HepG2 (cell line): ENCODE measurements around the gene PTPRH. TPM values are rescaled to one million over a fixed set of nuclear protein-coding genes. Genes with fewer than 3 reads are reported as not detected.

Source experiments
- ARID3A ChIP-seq: IDR thresholded peaks from 2 replicates; pipeline ENCODE4 v1.6.1; 2012; ENCODE audit warnings: low read depth, low read length, improper control_type of control experiment
- BRCA1 ChIP-seq: sonication (generic); formaldehyde crosslinking; IDR thresholded peaks from 2 replicates; pipeline ENCODE4 v1.4.0; 2020; ENCODE audit warnings: missing genetic modification reagents
- HCFC1 ChIP-seq: fragments of 150-350 bp; IDR thresholded peaks from 2 replicates; pipeline ENCODE4 v1.6.1; 2014; ENCODE audit warnings: low read depth, low read length
- HIC2 ChIP-seq: sonication (generic); formaldehyde crosslinking; IDR thresholded peaks from 2 replicates; pipeline ENCODE4 v1.9.0; 2022; ENCODE audit warnings: low read depth, missing genetic modification reagents
- HNF4G ChIP-seq, 2 experiments: sonication (generic) in 1 of 2; formaldehyde crosslinking in 1 of 2; IDR thresholded peaks; 2 replicates each; pipeline versions ENCODE4 v1.4.0 to v1.6.1; 2011 to 2020; ENCODE audit warnings: borderline replicate concordance in 2 of 2, low read depth in 2 of 2, mild to moderate bottlenecking in 2 of 2, low read length in 1 of 2, missing genetic modification reagents in 1 of 2, moderate library complexity in 1 of 2
- HNRNPL ChIP-seq: fragments of 200-400 bp; formaldehyde crosslinking; IDR thresholded peaks from 2 replicates; pipeline ENCODE4 v1.6.1; 2017; ENCODE audit warnings: mild to moderate bottlenecking, low read depth, low read length
- LCORL ChIP-seq, 2 experiments: fragments of 450-650 bp in 1 of 2; sonication (generic) in 1 of 2; formaldehyde crosslinking in 1 of 2; IDR thresholded peaks; 2 replicates each; pipeline versions ENCODE4 v1.5.0 to v1.6.1; 2017 to 2020; ENCODE audit warnings: antibody characterized with exemption in 1 of 2, missing genetic modification reagents in 1 of 2
- MIER3 ChIP-seq: IDR thresholded peaks from 2 replicates; pipeline ENCODE4 v1.6.1; 2016; ENCODE audit warnings: missing compliant biosample characterization, borderline replicate concordance
- MZF1 ChIP-seq: sonication (generic); formaldehyde crosslinking; IDR thresholded peaks from 2 replicates; pipeline ENCODE4 v1.8.1; 2023; ENCODE audit warnings: mild to moderate bottlenecking, missing genetic modification reagents, borderline replicate concordance
- NFIC ChIP-seq: IDR thresholded peaks from 2 replicates; pipeline ENCODE4 v1.6.1; 2012; ENCODE audit warnings: mild to moderate bottlenecking, low read length, inconsistent platforms
- NFKB2 ChIP-seq: sonication (generic); formaldehyde crosslinking; IDR thresholded peaks from 2 replicates; pipeline ENCODE4 v1.4.0; 2020; ENCODE audit warnings: missing genetic modification reagents, borderline replicate concordance
- PPARG ChIP-seq: conservative IDR thresholded peaks from 2 replicates; pipeline ENCODE4 v1.6.1; 2016; ENCODE audit warnings: missing biosample characterization, missing genetic modification reagents
- PTBP1 ChIP-seq: fragments of 200-400 bp; formaldehyde crosslinking; IDR thresholded peaks from 2 replicates; pipeline ENCODE4 v1.6.1; 2018; ENCODE audit warnings: low read length, low read depth; ENCODE audit not compliant: poor library complexity, severe bottlenecking
- RFX1 ChIP-seq: fragments of 450-650 bp; IDR thresholded peaks from 2 replicates; pipeline ENCODE4 v1.6.1; 2017
- SAFB2 ChIP-seq: sonication (generic); formaldehyde crosslinking; IDR thresholded peaks from 2 replicates; pipeline ENCODE4 v1.5.1; 2020; ENCODE audit warnings: missing genetic modification reagents, low read depth, mild to moderate bottlenecking, borderline replicate concordance
- STAT5B ChIP-seq: sonication (generic); formaldehyde crosslinking; IDR thresholded peaks from 2 replicates; pipeline ENCODE4 v1.4.0; 2020; ENCODE audit warnings: missing genetic modification reagents
- TFE3 ChIP-seq: IDR thresholded peaks from 2 replicates; pipeline ENCODE4 v1.6.1; 2016
- ZFP41 ChIP-seq: sonication (generic); formaldehyde crosslinking; IDR thresholded peaks from 2 replicates; pipeline ENCODE4 v1.4.0; 2020; ENCODE audit warnings: mild to moderate bottlenecking, missing genetic modification reagents, borderline replicate concordance
- ZIK1 ChIP-seq: sonication (generic); formaldehyde crosslinking; IDR thresholded peaks from 2 replicates; pipeline ENCODE4 v1.5.0; 2020; ENCODE audit warnings: mild to moderate bottlenecking, low read depth, missing genetic modification reagents, borderline replicate concordance
- ZNF235 ChIP-seq: sonication (generic); formaldehyde crosslinking; IDR thresholded peaks from 2 replicates; pipeline ENCODE4 v1.8.1; 2023; ENCODE audit warnings: mild to moderate bottlenecking, missing genetic modification reagents, borderline replicate concordance
- ZNF33A ChIP-seq: sonication (generic); formaldehyde crosslinking; IDR thresholded peaks from 2 replicates; pipeline ENCODE4 v1.5.1; 2020; ENCODE audit warnings: missing genetic modification reagents, mild to moderate bottlenecking, moderate library complexity, borderline replicate concordance
- ZNF616 ChIP-seq: sonication (generic); formaldehyde crosslinking; IDR thresholded peaks from 2 replicates; pipeline ENCODE4 v1.5.0; 2020; ENCODE audit warnings: low read depth, mild to moderate bottlenecking, missing genetic modification reagents
- ZNF644 ChIP-seq: IDR thresholded peaks from 2 replicates; pipeline ENCODE4 v1.6.1; 2016; ENCODE audit warnings: low read depth
- ZNF678 ChIP-seq: sonication (generic); formaldehyde crosslinking; IDR thresholded peaks from 2 replicates; pipeline ENCODE4 v1.4.0; 2020; ENCODE audit warnings: mild to moderate bottlenecking, missing genetic modification reagents
- ZSCAN29 ChIP-seq: sonication (generic); formaldehyde crosslinking; conservative IDR thresholded peaks from 2 replicates; pipeline ENCODE4 v1.4.0; 2020; ENCODE audit warnings: mild to moderate bottlenecking, missing genetic modification reagents
- polyA plus RNA-seq, 8 experiments: library from polyadenylated mRNA; depleted of rRNA in 3 of 8; stranded (reverse) in 7 of 8; unstranded in 1 of 8; fragments of >200 nt; fragmentation: Illumina TruSeq in 4 of 8; extraction: Trizol in 4 of 8; gene quantifications; 2 replicates each; pipeline versions ENCODE4 v1.2.1 to v1.2.3, GENCODE V29; 2011 to 2016; ENCODE audit warnings: low read depth in 4 of 8, missing spikeins in 1 of 8, mixed read lengths in 1 of 8; ENCODE audit not compliant: insufficient read depth in 1 of 8
- total RNA-seq, 5 experiments: library from RNA; depleted of rRNA; stranded (reverse); fragments of >200 nt; fragmentation: Illumina TruSeq; extraction: Trizol; gene quantifications; 2 replicates each; pipeline ENCODE4 v1.2.3, GENCODE V29; 2016; ENCODE audit warnings: low read depth in 1 of 5

Gene PTPRH
- total and polyA plus RNA-seq, 2 of the 13 experiments (the other 11 are each of a cell fraction or from before 2014, with no cell fraction given) = 14.7 to 125 TPM

GRCh38 chr19:55206664-55207500 lies 2.4 kb downstream of the PTPRH start (continued):
- TF ChIP-seq TFE3 (peak; percentile 72), ZNF644 (CRISPR knock-in tag) (no peak), ZNF678 (no peak), ZNF616 (CRISPR knock-in tag) (no peak), HCFC1 (no peak), HIC2 (CRISPR knock-in tag) (no peak), ZNF33A (CRISPR knock-in tag) (no peak), STAT5B (CRISPR knock-in tag) (no peak), PTBP1 (peak; percentile 70), ARID3A (no peak), ZFP41 (CRISPR knock-in tag) (no peak), LCORL (IDR thresholded peaks at IDR 0.05) (no peak), LCORL (CRISPR knock-in tag; IDR thresholded peaks at IDR 0.05) (peak; percentile 50; the same call in 1 of the 2 replicates), ZIK1 (CRISPR knock-in tag) (no peak), MZF1 (CRISPR knock-in tag) (no peak), SAFB2 (CRISPR knock-in tag) (no peak; the same call in 1 of the 2 replicates), ZNF235 (CRISPR knock-in tag) (no peak; the same call in 1 of the 2 replicates), NFIC (no peak), NFKB2 (CRISPR knock-in tag) (peak; percentile 53; the same call in 1 of the 2 replicates), ZSCAN29 (CRISPR knock-in tag) (no peak), RFX1 (no peak), PPARG (CRISPR knock-in tag) (peak; percentile 45), HNF4G (IDR thresholded peaks at IDR 0.05; ENCODE audit: borderline replicate concordance, low read depth, low read length) (no peak; the same call in 1 of the 2 replicates), HNF4G (CRISPR knock-in tag; IDR thresholded peaks at IDR 0.05; ENCODE audit: borderline replicate concordance, low read depth) (peak; percentile 62; the same call in 1 of the 2 replicates), MIER3 (CRISPR knock-in tag) (no peak), HNRNPL (peak; percentile 84), BRCA1 (CRISPR knock-in tag) (0 out of 2 replicates have a peak, but pooled peaks have one; percentile 71)
